BLaER1 treated with 17β-estradiol and CSF1 and Interleukin-3, amounts not matched to agents 10 nM and 100 nM (cell line): ENCODE data around the gene ANKIB1.
"Not testable (repeated sequence)": the region's sequence is repeated elsewhere in the genome, so short reads cannot be mapped to it uniquely, and the experiment has no call there.

Experiments used
- H3K27ac ChIP-seq, 11 experiments: shearing (Covaris generic); formaldehyde crosslinking; 2 replicates each; pipeline ENCODE4 v1.8.1; 2022
- H3K27me3 ChIP-seq, 11 experiments: shearing (Covaris generic); formaldehyde crosslinking; 2 replicates each; pipeline ENCODE4 v1.8.1; 2022
- H3K36me3 ChIP-seq, 11 experiments: shearing (Covaris generic); formaldehyde crosslinking; 2 replicates each; pipeline ENCODE4 v1.8.1; 2022
- H3K4me1 ChIP-seq, 10 experiments: shearing (Covaris generic); formaldehyde crosslinking; 2 replicates each; pipeline ENCODE4 v1.8.1; 2022
- H3K4me2 ChIP-seq, 11 experiments: shearing (Covaris generic); formaldehyde crosslinking; 2 replicates each; pipeline ENCODE4 v1.8.1; 2022
- H3K4me3 ChIP-seq, 10 experiments: shearing (Covaris generic); formaldehyde crosslinking; 2 replicates each; pipeline ENCODE4 v1.8.1; 2022
- H3K9ac ChIP-seq, 11 experiments: shearing (Covaris generic); formaldehyde crosslinking; 2 replicates each; pipeline ENCODE4 v1.8.1; 2022
- H3K9me3 ChIP-seq, 11 experiments: shearing (Covaris generic); formaldehyde crosslinking; replicated peaks in 1 of 11; 2 replicates each; pipeline ENCODE4 v1.8.1; 2022
- H4K20me1 ChIP-seq, 11 experiments: shearing (Covaris generic); formaldehyde crosslinking; 2 replicates each; pipeline ENCODE4 v1.8.1; 2022
- Cebpa-rat ChIP-seq, 11 experiments: shearing (Covaris generic); IDR thresholded peaks; 2 replicates each; pipeline ENCODE4 v1.8.1; 2022

The ANKIB1 gene

DNA sequence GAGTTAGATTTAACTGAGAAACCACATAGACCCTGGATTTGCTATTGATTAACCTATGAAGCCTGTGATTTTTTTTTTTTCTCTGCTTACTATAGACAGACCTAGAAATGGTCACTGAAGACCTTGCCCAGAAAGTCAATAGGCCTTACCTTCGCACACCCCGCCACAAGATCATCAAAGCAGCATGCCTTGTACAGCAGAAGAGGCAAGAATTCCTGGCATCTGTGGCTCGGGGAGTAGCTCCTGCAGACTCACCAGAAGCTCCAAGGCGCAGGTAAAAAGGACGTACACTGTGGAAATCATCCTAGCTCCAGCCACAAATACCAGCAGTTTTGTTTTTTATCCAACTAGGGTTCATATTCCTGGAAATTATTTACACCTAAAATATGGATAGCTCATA, 145.3 kb downstream of the ANKIB1 start:
- Histone ChIP-seq H3K9me3 (no peaks in the 10 kb centered on the region), H3K36me3 (peaks cover 5 to 73% (median 29%) of the 10 kb centered on the region in 11 experiments), H3K27ac (no peak overlapping the region), H3K4me1 (no peaks in the 10 kb centered on the region), H4K20me1 (no peaks in the 10 kb centered on the region), H3K4me2 (no peak overlapping the region), H3K27me3 (no peaks in the 10 kb centered on the region), H3K4me3 (no peak overlapping the region), H3K9ac (no peak overlapping the region)
- no peak for TF ChIP-seq Cebpa-rat (IDR thresholded peaks at IDR 0.05)

DNA sequence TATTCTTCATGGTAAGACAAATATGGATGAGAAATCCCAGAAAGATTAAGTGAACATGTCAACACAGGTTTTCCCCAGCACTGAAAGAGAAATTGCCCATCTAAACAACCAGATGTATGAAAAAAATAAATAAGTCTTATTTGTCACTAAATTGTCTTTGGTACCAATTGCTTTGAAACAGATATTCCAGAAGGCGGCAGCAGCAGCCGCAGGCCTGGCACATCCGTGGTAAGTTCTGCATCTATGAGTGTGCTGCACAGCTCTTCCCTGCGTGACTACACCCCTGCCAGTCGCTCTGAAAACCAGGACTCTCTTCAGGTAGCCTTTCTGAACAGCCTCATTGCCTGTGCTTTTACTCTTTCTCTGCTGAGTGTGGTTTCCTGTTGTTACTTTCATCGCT, 151.8 kb downstream of the ANKIB1 start:
- Histone ChIP-seq H4K20me1 (no peaks in the 10 kb centered on the region), H3K27me3 (no peaks in the 10 kb centered on the region), H3K4me2 (no peak overlapping the region), H3K4me1 (no peaks in the 10 kb centered on the region), H3K27ac (no peak overlapping the region), H3K9me3 (no peaks in the 10 kb centered on the region), H3K9ac (no peak overlapping the region), H3K4me3 (no peak overlapping the region), H3K36me3 (peaks cover 31 to 88% (median 54%) of the 10 kb centered on the region in 11 experiments)
- TF ChIP-seq Cebpa-rat (IDR thresholded peaks at IDR 0.05), result no peak

DNA sequence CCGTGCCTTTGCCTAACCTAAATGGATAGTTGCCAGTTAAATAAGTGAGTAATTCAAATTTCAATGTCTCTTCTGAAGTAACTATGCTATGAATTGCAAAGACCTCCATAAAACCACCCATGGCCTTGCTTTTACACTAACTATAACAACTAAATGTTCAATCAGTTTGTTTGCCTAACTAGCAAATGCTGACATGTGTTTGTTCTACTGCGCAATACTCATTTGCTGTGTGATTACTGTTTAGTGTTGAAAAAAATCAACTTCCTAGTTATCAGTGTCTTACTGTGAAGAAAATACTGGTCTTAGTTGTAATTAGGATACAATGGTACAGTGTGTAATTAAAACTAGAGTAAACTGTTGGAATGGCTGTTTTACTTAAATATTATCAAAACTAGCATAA, 154.2 kb downstream of the ANKIB1 start:
- H3K4me3 ChIP-seq, result no peak overlapping the region
- no peak overlapping the region for H3K4me2 ChIP-seq
- no peak overlapping the region for H3K9ac ChIP-seq
- no peaks in the 10 kb centered on the region for H3K27me3 ChIP-seq
- H3K4me1 ChIP-seq, result no peaks in the 10 kb centered on the region
- H4K20me1 ChIP-seq, result no peaks in the 10 kb centered on the region
- no peaks in the 10 kb centered on the region for H3K9me3 ChIP-seq
- peaks cover 36 to 90% (median 59%) of the 10 kb centered on the region in 11 experiments for H3K36me3 ChIP-seq
- H3K27ac ChIP-seq, result no peak overlapping the region
- no peak for TF ChIP-seq Cebpa-rat (IDR thresholded peaks at IDR 0.05)

DNA sequence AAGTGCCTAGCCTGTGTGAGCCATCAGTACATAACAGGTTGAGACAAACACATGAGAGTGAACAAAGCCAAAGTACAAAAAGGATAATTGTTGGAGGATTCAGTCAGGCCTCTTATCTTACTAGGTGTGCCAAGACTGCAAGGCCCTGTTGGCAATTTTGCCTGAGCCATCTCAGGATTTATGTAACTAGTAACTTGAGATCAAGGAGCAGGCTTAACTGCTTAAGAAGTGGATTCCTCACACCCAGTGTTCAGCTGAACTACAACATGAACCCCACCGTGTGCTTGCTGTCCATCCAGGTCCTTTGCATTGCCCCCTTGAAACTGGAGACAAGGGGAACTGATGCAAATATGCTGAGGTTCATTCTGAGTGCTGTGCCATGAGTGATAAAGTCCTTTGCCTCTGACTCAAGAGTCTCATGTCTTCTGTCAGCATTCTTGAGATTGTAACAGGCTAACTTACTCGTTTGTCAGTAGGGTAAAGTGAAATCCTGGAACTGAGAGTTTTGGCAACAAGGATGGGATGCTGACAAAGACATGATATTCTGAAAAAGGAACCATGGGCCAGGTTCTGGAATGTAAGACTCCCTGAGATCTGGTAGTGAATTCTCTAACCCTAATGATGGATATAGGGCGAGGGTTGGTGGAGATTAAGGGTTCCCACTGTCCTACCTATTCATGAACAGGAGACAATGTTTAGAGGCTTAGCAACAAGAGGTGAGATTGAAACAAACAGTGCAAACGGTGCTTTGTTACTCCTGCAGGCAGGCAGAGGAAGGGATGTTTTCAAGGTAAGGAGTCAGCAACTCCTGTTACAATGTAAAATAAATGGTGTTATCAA, 157.4 kb downstream of the ANKIB1 start:
- Histone ChIP-seq H3K4me1 (no peaks in the 10 kb centered on the region), H4K20me1 (no peaks in the 10 kb centered on the region)
- TF ChIP-seq Cebpa-rat (IDR thresholded peaks at IDR 0.05), result no peak

DNA sequence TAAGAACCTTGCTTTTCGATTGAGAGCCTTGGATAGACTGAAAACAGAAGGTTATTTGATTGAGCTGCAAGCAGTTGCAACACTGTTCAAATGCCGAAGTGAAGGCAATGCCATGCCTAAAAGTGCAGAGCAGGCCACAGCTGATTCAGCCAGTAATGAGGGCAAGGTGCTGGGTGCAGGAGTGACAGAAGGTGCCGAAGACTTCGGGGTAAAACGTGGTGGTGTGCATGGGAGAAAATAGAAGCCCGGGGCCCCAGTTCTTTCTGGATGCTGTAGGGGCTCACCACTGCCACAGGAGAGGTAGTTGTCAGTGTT, 157.9 kb downstream of the ANKIB1 start:
- Histone ChIP-seq H3K36me3 (peaks cover 12 to 53% (median 23%) of the 10 kb centered on the region in 11 experiments), H3K27ac (no peak overlapping the region), H3K9me3 (no peaks in the 10 kb centered on the region), H4K20me1 (no peaks in the 10 kb centered on the region), H3K9ac (no peak overlapping the region), H3K4me2 (no peak overlapping the region), H3K27me3 (no peaks in the 10 kb centered on the region), H3K4me1 (no peaks in the 10 kb centered on the region), H3K4me3 (no peak overlapping the region)
- TF ChIP-seq Cebpa-rat (IDR thresholded peaks at IDR 0.05), result no peak

More for the DNA sequence above, 157.4 kb downstream of the ANKIB1 start:
- H3K4me3 ChIP-seq, result no peak overlapping the region
- H3K9ac ChIP-seq, result no peak overlapping the region
- no peak overlapping the region for H3K4me2 ChIP-seq
- no peak overlapping the region for H3K27ac ChIP-seq
- H3K9me3 ChIP-seq, result no peaks in the 10 kb centered on the region
- H3K36me3 ChIP-seq, result peaks cover 17 to 59% (median 29%) of the 10 kb centered on the region in 11 experiments
- H3K27me3 ChIP-seq, result no peaks in the 10 kb centered on the region

DNA sequence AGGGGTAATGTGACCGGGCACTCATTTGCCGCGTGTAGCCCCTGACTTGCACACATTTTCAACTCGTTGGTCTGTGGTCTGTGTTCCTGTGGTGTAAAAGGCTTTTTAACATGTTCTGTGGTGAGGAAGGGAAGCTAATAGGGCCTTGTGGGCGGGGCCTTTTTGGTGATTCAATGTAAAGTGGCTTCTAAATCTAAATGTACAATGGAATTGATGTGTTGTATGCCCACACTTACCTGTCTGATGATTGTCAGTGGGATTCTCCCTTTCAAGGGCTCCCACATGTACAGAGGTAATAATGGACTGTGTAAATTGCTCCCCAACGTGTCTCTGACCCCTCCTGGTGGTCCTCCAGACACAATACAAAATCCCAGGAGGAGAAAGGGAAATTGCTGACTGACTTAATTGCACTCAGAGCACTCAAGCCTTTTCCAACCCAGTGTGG, 158.4 kb downstream of the ANKIB1 start:
- no peak overlapping the region for H3K27ac ChIP-seq
- H3K9ac ChIP-seq, result no peak overlapping the region
- H3K4me1 ChIP-seq, result no peaks in the 10 kb centered on the region
- H3K9me3 ChIP-seq, result peaks cover 0 to 2% (median 0%) of the 10 kb centered on the region in 11 experiments; a peak in 1 of 22 replicates
- no peaks in the 10 kb centered on the region for H4K20me1 ChIP-seq
- no peak overlapping the region for H3K4me3 ChIP-seq
- H3K27me3 ChIP-seq, result no peaks in the 10 kb centered on the region
- H3K36me3 ChIP-seq, result peaks cover 9 to 48% (median 19%) of the 10 kb centered on the region in 11 experiments; a peak in 21 of 22 replicates
- no peak overlapping the region for H3K4me2 ChIP-seq
- no peak for TF ChIP-seq Cebpa-rat (IDR thresholded peaks at IDR 0.05)

DNA sequence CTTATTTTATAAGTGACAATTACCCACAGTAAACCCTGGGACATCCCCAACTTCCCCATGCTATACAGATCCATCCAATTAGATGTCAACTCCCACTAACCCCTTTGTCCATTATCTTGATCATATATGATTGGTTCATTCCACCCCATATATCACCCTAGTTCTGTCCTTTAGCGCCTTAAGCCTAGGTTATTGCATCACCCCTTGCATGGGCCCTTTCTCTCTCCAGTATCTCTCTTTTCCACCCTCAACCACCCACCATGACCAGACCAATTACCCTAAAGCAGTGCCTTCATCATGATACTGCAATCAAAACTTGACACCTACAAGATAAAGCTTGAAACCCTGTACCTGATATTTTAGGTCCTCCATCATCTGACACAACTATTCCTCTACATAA, 163.6 kb downstream of the ANKIB1 start:
- Histone ChIP-seq H3K9me3 (peaks cover 0 to 8% (median 0%) of the 10 kb centered on the region in 11 experiments; a peak in 2 of 22 replicates), H3K27me3 (no peaks in the 10 kb centered on the region), H4K20me1 (no peaks in the 10 kb centered on the region; a peak in 1 of 22 replicates), H3K4me2 (no peak overlapping the region), H3K27ac (no peak overlapping the region), H3K4me3 (no peak overlapping the region), H3K9ac (no peak overlapping the region), H3K36me3 (no peaks in the 10 kb centered on the region), H3K4me1 (no peaks in the 10 kb centered on the region)
- no peak for TF ChIP-seq Cebpa-rat (IDR thresholded peaks at IDR 0.05)

DNA sequence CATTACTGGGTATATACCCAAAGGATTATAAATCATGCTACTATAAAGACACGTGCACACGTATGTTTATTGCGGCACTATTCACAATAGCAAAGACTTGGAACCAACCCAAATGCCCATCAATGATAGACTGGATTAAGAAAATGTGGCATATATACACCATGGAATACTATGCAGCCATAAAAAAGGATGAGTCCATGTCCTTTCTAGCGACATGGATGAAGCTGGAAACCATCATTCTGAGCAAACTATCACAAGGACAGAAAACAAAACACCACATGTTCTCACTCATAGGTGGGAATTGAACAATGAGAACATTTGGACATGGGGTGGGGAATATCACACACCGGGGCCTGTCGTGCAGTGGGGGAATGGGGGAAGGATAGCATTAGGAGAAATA, 164.4 kb downstream of the ANKIB1 start:
- H3K36me3 ChIP-seq, H3K4me1 ChIP-seq, H3K9me3 ChIP-seq, H3K9ac ChIP-seq, H3K4me3 ChIP-seq, H3K27ac ChIP-seq, H4K20me1 ChIP-seq, H3K4me2 ChIP-seq, H3K27me3 ChIP-seq: not testable (repeated sequence)

DNA sequence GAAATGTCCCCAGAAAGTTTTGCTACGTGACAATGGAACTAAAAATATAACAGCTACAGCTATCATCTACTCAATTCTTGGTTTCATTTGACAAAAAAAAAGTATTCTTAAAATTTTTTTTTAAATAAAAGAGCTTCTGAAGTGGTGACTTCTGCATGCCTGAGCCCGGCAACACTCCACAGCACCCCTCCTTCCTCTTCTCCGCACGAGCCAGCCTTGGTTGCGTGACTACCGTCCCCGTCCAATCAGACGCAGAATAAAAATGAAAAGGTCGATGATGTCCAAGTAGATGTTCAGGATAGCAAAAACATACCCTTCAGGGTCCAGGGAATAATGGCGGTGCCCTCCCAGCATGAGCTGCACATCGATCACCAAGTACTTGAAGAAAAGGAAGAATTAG, 167.0 kb downstream of the ANKIB1 start:
- Histone ChIP-seq H3K27me3 (no peaks in the 10 kb centered on the region), H3K4me3 (no peak overlapping the region), H3K27ac (no peak overlapping the region), H3K36me3 (no peaks in the 10 kb centered on the region), H3K9ac (no peak overlapping the region), H3K4me1 (no peaks in the 10 kb centered on the region), H3K4me2 (no peak overlapping the region), H4K20me1 (no peaks in the 10 kb centered on the region; a peak in 1 of 22 replicates), H3K9me3 (peaks cover 0 to 8% (median 0%) of the 10 kb centered on the region in 11 experiments; a peak in 2 of 22 replicates)
- TF ChIP-seq Cebpa-rat (IDR thresholded peaks at IDR 0.05), result no peak

DNA sequence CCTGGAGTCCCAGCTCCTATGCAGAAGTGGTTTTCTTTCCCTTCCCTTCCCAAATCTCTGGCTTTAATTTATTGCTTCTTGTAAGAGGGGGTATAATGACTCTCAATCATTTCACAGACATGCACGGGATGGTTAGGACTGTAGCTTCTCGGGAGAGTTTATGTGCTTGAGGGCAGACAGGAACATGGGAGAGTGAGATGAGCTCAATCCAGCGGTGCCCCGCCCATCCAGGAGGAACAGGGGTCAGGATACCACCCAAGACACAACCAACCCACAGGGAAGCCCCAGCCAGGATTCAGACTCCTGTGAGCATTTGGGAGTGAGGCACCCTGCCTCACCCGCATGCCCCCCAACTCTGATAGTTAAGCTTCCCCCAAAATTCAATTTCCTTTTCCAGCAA, 167.8 kb downstream of the ANKIB1 start:
- Histone ChIP-seq H3K27ac (no peak overlapping the region), H3K36me3 (no peaks in the 10 kb centered on the region), H3K27me3 (no peaks in the 10 kb centered on the region), H3K4me3 (no peak overlapping the region), H3K4me2 (no peak overlapping the region), H3K9ac (no peak overlapping the region), H3K4me1 (no peaks in the 10 kb centered on the region), H4K20me1 (no peaks in the 10 kb centered on the region; a peak in 1 of 22 replicates), H3K9me3 (peaks cover 0 to 8% (median 0%) of the 10 kb centered on the region in 11 experiments; a peak in 2 of 22 replicates)
- no peak for TF ChIP-seq Cebpa-rat (IDR thresholded peaks at IDR 0.05)
